Endometrium (tissue), 2 donors: Measurements from ENCODE around the gene FAM24B.
"Not testable (repeated sequence)": the region's sequence is repeated elsewhere in the genome, so short reads cannot be mapped to it uniquely, and the experiment has no call there.

Source experiments
- FAIRE-seq: peaks from 2 replicates; lab custom pipeline; 2012; peaks lifted over from hg19 to GRCh38; lab: Jason Lieb, UNC
- donor health status: control.
- donor health status: control.

FAM24B gene

GRCh38 chr10:122858042-122858441, 21.3 kb downstream of the FAM24B start:
- FAIRE-seq, result not testable (repeated sequence)

DNA sequence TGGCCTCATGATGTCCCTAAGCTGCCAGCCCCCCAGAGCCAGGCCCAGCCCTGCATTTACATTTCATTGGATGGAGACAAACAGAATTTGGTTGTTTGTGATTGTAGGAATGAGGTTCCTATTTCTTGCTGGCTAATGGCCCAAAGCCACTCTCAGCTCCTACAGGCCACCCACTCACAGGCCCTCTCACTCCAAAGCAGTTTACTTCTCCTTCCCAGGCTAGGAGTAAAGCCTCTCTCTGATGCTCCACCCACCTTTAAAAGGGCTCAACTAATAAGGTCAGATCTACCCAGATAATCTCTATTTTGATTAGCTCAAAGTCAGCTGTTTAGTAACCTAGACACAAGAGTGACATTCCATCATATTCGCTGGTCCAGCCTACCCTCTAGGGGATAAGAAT, 22.5 kb downstream of the FAM24B start:
- FAIRE-seq, result no peak

DNA sequence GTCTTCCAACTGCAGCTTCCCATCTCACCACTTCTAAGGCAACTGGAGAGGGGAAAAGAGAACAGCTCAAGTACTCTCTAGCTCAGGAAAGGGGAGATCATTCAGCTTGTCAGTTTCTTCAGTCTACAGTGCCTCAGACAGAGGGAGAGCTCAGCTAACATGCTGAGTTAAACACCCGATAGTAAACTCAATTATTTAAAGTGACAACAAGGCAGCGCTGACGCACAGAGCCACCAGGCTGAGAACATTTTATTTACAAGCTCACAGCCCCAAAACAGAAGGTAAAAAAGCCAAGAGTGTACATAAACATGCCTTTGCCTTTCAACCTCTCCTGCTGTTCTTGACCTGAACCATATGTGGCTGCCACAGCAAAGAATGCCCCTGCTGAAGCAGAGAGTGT, 23.6 kb downstream of the FAM24B start:
- FAIRE-seq, result no peak

DNA sequence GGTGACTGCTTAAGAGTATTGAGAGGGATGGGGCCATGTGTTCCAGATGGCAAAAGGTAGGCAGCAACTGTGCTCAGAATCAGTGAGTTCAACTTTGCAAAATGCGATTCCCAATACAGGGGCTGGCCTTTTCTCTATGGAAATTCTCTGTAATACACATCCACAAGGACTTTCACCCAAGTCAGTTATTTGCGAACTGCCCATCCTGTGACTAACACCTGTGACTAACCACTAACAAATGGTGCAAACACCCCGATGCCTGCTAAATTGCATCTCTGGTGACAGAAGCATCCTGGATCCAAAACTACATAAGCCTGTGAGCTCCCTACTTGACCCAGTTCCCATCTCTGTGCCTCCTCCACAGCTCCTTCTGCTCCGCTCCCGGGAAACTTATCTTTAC, 24.7 kb downstream of the FAM24B start:
- FAIRE-seq, result no peak

- no peak for FAIRE-seq
These were observed 25.6 kb downstream of the FAM24B start for GRCh38 chr10:122853665-122854313.

GRCh38 chr10:122852261-122852660, 27.1 kb downstream of the FAM24B start:
- no peak for FAIRE-seq

- FAIRE-seq, result no peak
These were observed 28.4 kb downstream of the FAM24B start for GRCh38 chr10:122850705-122851640.

DNA sequence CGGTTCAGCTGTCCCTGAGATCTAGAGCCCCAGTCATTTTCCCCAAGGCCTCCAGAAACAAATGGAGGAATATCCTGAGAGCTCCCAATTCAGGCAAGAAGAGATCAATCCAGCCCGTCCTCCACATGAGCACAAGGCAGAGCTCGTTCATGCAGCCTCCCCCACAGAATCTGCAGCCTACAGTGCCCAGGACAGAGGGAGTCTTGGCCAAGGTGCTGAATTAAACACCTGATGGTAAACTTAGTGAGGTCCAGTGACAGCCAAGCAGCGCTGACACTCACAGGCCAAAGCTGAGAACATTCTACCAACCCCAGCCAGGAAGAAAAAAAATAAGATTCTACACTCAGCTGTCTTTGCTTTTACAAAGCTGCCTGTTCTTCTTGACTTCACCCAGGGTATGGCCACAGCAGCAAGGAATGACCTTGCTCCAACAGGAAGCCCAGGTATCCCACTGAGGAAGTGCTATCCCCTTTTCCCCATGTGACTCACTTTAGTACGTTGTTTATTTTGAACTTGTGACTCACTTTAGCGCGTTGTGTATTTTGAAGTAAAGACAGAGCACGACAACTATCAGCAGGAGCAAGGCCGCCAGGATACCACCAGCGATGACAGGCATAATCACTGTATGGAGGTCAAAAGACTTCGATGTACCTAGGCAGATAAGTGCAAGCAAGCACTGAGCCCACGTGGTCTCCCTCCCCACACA, 29.3 kb downstream of the FAM24B start:
- no peak for FAIRE-seq

DNA sequence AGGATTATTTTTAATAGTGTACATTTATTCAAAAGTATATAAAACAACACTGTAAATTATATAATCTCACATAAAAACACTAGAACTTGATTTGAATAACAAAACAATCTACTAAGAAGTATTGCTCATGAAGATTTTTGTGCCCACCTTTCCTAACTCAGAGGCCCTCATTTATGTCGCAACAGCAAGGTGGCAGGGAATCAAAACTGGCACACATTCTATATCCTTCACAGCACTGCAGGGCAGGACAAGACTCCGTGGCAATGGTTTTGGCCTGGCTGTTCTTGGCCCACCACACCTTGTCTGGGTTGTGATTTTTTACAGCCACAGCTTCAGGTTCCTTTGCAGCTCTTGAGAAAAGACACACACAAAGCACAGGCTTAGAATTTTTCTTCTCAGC, 30.3 kb downstream of the FAM24B start:
- no peak for FAIRE-seq

DNA sequence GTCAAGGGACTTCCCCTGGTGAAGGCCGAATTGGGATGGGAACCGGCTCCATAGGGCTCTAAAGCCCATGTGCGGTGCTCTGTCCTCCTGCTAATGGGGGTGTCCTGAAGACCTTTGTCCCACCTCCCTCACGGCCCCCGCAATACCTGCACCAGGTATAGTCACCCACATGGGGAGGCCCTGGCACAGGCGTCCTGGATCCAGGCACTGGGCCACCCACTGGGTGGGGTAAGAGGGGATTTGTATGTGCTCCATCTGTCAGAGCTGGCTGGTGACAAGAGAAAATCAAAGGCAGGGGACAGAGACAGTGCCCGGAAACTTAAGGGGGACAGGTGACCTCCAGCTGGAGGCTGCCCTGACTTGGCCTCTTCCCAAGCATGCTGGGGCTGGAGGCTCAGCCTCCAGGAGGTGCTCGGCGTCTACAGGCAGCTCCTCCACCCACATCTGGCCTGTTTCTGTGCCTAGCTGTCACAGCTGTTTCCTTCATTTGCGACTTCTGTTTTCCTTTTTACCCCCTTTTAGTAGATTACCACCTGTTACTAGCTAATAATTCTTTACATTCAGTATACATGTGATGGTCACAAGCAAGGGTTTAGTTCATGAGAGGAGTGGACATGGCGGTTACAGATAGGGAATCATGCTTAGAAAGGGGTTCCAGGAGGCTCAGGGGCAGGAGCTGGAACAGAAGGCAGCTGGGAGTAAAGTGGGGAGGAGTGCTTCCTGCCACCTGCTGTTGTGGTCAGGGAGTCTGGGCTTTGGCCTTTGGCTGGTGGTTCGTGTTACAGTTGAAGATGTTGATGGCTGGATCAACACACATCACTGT, 31.4 kb downstream of the FAM24B start:
- no peak for FAIRE-seq

DNA sequence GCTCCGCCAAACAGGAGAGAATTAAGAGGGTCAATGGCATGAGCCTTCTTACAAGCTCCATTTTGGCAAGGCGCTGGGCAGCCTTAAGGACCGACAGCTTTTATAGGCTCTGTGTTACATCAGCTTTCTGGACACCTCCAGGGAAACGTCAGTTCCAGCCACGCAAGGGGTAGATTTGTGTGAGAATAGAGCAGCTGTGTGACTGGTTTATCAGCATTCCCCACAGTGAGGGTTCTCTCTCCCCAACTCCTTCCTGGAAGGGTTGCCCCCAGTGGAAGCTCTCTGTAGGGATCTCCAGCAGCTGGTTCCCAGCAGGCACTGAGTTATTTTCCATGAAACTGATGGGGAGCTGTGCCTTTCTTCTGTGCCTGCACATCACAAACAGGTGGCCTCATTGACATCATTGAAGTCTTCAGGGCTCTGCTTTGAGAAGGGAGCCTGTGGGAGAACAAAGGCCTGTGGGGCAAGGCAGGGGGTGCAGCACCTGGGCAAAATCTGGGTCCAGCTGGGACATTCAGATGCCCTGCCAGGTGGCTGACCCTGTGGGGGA, 33.5 kb downstream of the FAM24B start, which contains the start of gene CUZD1:
Gene CUZD1, minus strand, starts transcription at position 75 of the 550 bp plus-strand sequence. Its CDS starts 14 bp downstream, at position 61.
- no peak for FAIRE-seq

- FAIRE-seq, result no peak
These were observed 35.2 kb downstream of the FAM24B start for GRCh38 chr10:122844146-122844545.

DNA sequence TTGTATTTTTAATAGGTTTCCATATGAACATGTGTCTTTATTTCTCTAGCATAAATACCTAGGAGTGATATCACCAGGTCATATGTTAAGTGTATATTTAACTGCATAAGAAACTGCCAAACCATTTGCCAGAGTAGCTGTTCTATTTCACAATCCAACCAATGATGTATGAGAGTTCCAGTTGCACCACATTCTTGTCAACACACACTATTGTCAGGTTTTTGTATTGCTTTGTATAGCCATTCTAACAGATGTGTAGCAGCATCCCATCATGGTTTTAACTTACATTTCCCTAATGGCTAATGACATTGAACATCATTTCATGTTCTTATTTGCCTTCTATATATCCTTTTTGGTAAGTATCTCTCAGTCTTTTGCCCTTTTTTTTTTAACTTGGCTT, 37.8 kb downstream of the FAM24B start:
- FAIRE-seq, result no peak

GRCh38 chr10:122839505-122839904, 39.9 kb downstream of the FAM24B start:
- FAIRE-seq, result no peak

GRCh38 chr10:122838880-122839279, 40.5 kb downstream of the FAM24B start:
- FAIRE-seq, result no peak

DNA sequence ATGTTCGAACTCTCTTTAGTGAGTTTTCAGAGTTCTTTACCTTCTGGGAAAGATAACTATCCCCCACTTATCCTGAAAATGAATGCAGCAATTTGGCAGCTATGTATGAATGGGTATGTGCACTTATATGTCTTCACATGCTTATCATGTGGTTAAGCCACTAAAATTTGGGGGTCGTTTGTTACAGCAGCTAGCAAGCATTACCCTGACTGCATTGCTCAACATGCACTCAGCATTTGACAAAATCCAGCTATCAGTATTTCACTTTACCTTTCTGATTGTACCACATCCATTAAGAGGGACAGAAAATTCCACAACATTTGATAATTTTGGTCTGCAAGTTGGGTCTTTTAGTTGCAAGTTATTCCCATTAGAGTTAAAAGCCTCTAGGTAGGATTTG, 43.5 kb downstream of the FAM24B start:
- FAIRE-seq, result no peak

DNA sequence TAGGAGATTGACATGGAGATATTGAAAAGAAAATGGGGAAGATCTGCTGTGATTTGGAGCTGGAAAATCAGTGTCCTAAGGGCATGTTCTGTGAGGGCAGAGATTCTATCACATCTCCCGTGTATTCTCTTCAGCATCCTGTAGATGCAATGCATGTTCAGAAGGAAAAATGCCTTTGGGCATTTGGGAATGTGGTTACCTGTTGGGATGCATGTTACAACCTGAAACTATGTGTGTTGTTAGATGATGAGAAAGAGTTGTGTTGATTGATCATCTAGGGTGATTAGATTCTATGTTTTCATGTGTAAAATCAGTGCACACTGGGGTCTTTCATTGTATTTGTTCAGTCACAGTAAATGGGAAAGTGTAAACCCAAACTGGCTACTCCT, 48.4 kb downstream of the FAM24B start:
- no peak for FAIRE-seq

GRCh38 chr10:122830273-122830964, 49.0 kb downstream of the FAM24B start:
- FAIRE-seq, result no peak

DNA sequence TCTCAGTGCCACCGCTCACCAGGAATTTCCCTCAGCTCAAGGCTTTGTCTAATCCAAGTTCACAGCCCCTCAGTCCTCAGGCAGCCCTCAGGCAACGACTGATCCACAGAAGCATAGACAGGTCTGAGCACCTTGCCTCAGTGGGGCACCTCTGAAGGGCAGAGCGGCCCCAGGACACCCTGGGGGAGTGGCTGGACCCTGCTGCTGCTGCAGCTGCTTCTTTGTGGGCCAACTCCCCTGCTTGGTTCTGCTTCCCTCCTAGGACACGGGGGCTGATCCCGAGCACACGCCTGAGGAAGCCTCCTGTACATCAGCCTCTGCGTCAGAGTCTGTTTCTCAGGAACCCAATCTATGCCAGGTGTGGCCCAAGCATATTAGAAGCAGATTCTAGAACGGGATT, 49.9 kb downstream of the FAM24B start:
- FAIRE-seq, result no peak

DNA sequence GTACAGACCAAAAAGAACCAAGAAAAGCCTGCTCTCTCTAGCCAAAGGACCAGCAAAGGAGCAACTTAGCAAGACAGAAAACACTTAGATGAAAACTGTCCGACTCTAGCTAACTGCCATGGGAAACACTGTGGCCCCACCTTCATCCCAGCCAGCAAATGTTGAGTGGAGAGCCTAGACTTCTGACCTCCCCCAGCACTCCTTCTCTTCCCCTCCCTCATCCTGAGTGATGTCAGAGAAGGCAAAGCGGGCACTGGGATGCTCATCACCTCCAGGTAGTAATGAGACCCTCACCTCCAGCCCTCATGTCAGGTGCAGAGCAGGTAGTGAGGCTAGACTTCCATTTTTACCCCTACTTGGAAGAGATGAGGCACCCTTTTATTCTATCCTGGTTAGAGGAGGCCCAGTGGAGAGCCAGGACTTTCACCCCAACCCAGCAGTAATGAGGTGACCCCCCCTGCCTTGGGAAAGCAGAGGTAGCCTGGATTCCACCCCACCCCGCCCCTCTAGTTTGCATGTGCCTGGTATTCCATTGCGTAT, 50.6 kb downstream of the FAM24B start:
- no peak for FAIRE-seq

GRCh38 chr10:122827302-122827701, 52.1 kb downstream of the FAM24B start:
- FAIRE-seq, result no peak
